Islet precursor cell (in vitro differentiated cells): ENCODE data around the gene ITGAE.

Experiments
- DNase-seq: peaks from one replicate; pipeline ENCODE4 v3.0.0-alpha.2; 2018

Gene ITGAE

GRCh38 chr17:3817851-3818605 lies 17.0 kb upstream of the ITGAE start:
- no peak for DNase-seq

DNA sequence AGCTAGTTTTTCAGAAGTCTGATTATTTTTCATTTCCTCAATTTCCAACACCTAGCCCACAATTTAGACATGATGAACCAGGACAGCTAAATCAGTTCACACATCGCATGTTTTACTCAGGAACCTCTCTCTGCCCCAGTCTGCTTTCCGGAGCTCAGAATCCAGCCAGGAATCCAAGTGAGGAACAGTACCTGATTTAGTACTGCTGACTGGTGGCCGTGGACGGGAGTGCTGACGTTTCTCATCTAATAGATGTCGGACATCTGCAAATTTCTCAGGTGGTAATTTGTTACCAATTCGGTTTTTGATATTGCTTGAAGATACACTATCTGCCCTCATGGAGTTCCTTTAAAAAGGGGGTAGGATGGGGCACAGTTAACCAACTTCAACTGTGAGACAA lies 14.9 kb upstream of the ITGAE start:
- DNase-seq, result no peak

DNA sequence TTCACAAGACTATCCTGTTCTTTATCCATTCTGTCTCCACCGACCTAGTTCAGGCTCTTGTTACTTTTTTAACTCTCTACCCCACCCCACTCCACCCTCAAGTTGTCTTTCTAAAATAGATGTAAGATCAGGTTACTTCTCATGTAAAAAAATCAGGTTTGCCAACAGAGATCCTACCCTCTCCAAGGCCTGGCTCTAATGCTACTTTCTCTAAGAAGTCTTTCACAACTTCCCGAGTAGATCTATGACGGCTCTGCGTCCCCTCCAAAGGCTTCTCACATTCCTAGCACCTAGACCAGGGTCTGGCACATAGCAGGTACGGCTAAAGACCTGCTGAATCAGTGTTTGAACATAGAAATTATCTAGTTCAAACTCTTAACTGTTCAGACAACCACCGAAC lies 14.1 kb upstream of the ITGAE start:
- peak; percentile 18 for DNase-seq

DNA sequence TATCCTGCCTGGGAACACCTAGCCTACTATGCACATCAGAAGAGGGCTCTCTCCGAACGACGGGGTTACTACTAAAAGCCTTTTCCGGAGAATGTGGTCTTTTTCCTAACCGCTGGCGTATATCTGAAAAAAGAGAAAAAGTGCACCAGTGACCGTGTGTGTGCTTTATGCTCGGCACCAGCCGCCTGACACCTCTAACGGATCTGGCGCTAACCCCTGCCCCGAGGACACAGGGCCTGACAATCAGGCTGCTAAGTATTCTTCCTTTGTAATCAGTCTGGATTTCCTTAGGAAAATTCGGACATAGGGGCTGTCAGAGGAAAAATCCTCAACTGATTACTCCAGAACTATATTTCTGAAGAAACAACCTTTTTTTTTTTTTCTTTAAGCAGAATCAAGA lies 13.4 kb upstream of the ITGAE start:
- no peak for DNase-seq

DNA sequence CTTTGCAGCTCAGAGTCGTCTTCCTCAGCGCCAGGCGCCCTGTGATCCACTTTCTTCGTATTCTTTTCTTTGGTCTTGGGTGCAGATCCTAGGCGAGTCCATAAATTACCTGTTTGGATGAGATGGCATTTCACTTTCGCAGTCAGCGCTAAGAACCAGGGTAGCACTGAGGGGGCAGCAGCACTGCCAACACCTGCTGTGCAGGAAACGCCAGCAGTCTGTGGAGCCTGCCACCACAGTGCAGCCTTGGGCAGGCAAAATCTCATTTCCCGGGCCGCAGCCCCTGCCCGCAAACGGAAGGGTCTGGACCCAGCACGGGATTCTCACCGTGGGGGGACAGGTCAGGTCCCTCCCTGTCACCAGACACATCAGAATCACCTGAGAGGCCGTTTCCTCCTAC lies 12.2 kb upstream of the ITGAE start:
- DNase-seq, result no peak

DNA sequence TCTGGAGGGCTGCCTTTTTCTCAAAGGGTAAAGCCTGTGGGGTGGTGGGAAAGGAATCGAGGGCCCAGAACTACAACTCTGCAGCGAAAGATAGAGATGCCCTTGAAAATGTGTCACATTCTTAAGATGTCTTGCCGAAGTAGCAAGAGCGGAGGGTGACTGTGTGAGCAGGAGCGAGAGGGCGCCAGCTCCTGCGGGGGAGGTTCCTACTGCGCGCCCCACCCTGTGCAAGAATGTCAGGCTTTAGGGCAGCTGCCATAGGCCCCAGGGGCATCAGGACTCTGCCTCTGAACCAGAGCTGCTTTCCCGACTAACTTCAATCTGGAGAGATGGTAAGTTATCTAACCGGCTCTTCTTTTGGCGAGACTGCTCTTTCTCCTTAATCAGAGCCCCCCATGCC lies 11.8 kb upstream of the ITGAE start:
- peak; percentile 77 for DNase-seq

DNA sequence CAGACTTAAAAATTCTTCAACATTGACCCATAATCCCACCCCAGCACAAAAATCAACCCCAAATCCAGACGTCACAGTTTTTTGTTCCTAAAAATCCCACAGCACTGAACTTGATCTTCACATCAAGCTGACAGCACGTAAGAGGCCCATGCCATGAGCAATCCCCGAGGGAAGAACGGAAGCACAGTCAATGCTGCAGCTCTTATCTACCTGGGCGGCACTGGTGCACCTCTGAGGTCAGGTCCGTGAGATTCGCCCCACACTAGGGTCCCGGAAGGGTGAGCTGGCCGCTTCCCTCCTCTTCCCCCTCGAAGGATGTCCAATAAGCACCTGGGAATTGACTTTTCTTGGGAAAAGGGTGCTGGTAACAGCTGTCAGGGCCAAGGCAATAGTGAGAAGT lies 11.3 kb upstream of the ITGAE start:
- DNase-seq, result no peak

- no peak for DNase-seq
Measured at GRCh38 chr17:3810019-3810418, 9.0 kb upstream of the ITGAE start.

DNA sequence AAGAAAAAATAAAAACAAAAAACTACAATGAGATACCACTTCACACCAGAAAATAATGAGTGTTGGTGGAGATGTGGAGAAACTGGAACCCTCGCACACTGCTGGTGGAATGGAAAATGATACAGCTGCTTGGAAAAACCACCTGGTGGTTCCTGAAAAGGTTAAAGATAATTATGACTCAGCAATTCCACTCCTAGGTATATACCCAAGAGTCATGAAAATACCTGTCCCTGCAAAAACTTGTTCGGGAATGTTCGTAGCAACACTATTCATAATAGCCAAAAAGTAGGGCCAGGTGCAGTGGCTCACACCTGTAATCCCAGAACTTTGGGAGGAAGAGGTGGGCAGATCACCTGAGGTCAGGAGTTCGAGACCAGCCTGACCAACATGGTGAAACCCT lies 8.1 kb upstream of the ITGAE start:
- DNase-seq, result no peak

DNA sequence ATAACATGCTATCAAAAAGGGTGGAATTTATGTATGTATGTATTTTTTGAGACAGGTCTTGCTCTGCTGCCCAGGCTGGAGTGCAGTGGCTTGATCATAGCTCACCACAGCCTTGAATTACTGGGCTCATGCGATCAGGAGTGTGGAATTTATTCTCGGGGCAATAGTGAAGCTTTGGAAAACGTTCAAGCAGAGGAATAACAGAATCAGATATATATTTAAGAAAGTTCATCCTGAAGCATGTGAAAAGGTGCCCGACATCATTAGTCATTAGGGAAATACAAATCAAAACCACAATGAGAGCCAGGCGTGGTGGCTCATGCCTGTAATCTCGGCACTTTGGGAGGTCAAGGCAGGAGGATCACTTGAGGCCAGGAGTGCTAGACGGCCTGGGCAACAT lies 7.7 kb upstream of the ITGAE start:
- no peak for DNase-seq

DNA sequence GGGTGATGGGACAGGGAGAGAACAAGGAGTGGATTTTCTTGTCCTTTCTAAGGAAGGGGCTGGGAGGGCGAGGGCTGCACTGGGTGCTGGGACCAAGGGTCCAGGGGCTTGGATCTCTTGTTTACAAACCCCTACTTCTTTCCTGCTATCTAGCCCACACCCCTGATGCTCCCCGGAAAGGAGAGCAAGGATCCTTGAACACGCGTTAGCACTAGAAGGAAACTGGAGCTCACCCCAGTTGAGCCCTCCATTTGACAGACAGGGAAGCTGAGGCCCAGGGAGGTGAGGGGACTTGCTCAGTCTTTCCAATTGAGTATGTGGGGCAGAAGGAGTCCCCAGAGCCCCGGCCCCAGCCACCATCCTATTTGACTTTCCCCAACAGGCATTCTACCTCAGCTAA lies 4.6 kb upstream of the ITGAE start:
- peak; percentile 41 for DNase-seq

- peak; percentile 50 for DNase-seq
Measured at GRCh38 chr17:3804503-3804931, 3.5 kb upstream of the ITGAE start.

DNA sequence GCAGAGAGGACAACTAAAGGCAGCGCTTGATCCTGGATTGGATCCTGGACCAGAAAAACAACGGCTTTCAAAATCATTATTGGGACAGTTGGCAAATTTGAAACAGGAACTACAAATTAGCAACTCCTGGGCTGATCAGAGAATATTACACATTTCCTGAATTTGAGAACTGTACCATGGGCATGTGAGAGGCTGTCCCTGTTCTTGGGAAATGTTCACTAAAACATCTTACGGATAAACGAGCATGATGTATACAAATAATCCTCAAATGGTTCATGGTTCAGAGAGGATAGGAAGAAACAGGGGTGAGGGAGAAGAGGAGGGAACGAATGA lies 2.3 kb upstream of the ITGAE start:
- DNase-seq, result no peak

DNA sequence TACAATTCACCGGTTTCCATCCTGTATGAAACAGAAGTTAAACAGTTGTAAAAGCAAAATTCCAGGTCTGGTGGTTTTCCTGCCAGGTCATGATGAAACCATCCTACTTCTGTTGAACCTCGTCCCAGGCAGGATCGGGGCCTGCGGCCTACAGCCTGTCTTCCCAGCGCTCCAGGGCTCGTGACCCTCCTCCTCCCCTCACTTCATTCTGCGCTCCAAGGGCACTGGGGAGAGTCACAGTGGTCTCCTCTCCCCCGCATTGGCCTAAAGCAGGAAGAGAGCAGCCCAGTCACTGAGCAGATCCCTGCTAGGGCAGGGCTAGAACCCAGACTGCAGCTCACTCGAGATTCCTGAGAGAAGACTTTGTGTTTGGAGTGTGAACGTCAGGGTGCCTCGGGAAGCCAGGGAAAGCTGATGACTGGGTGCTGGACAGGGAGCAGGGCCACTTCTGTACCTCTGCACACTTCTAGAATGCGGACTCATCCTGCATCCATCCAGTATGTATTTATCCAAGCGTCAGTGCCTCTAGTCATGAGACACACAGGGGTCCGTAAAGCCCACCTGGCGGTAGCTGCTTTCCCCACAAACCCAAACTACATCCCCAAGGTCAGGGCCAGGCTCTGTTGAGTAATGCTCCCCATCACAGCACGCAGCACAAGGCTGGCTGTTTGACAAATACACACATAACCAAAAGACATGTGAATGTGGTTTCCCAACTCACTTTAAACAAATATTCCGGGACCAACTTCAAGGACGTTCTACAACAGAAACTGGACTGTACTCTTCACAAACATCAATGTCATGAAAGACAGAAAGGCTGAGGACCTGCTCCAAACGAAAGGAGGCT lies 1.7 kb upstream of the ITGAE start:
- DNase-seq, result peak; percentile 86

GRCh38 chr17:3801792-3802191 lies 804 bp upstream of the ITGAE start:
- peak; percentile 46 for DNase-seq

- peak; percentile 45 for DNase-seq
Measured at GRCh38 chr17:3801347-3801746, 359 bp upstream of the ITGAE start.

GRCh38 chr17:3799181-3799945 lies 1.6 kb downstream of the ITGAE start:
- no peak for DNase-seq

DNA sequence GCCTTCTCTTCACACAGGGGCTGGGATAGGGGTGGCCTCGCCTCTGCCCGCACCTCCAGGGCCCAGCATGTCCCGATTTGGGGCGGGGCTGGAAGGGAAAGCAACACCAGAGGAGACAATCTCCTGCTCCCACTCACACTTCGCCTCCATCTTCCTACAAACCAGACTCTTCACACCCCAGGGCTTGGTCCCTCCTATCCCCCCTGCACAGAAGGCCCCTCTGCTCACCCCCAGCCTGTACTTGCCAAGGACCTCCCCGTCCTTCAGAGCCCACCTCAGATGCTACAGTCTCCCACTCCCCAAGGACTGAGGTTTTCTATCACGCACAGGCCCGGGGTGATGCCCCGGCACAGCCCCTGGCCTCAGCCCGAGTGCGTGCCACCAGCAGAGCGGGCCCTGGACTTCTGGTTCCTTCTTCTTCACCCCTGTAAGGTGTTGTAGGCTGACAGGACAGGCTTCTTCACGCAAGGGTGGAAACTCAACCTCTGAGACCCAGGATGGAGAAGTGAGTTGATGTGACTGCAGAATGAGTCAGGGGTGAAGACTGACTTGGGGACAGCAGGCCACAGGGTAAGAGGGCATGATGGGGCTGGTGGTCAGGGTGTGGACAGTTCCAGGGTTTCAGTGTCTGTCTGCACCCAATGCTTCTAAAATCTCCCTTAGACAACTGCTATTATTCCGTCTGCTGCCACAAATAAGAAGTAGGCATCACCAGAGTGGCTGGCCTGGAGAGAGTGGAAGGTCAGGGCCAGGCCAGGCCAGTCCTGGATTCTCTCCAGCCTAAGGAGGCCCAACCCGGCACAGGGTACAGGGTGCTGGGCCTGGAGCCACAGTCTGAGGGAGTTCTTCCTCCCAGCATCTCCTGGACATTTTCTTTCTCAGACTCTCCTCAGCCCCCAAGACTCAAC lies 2.5 kb downstream of the ITGAE start:
- DNase-seq, result no peak

DNA sequence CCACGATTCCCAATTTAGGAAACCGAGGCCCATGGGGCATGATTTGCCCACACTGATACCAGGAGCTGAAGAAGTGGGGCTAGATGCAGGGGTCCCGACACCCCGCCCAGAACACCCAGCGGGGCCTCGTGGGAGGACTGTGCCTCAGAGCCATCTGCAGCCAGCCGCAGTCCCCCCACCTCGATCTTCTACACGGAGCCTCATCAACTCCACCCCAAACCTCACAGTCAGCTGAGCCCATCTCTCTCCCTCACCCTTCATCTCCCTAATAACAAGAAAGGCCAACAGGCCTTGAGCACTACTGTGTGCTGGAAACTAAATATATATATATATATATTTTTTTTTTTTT lies 4.2 kb downstream of the ITGAE start:
- no peak for DNase-seq

DNA sequence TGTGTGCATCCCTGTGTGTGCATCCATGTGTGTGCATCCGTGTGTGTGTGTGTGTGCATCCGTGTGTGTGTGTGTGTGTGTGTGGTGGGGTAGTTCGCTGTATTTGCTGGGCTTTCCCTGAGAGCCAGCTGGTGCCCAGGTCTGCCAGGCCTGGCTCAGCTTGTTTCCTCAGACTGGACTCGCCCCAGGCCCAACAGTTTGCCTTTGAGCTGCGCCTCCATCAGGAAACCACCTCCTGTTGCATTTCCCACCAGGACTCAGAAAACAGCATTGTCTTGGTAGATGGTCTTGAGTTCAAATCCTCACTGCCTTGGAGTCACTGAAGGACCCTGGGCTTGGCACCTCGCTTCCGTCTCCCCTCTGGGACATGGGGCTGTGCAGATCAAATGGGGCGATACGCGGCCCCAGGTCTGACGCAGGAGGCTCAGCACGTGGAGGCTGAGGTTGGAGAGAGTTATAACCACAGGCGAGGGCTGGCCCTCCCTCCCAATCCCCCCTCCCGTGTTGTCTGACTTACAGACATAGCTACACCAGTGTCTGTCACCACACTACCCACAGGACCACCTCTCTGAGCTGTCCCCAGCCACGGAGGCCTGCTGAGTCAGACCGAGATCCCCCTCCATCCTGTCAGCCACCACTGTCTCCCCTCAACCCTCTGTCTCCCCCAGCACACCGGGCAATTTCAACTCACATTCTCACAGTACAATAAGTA lies 4.7 kb downstream of the ITGAE start:
- no peak for DNase-seq

DNA sequence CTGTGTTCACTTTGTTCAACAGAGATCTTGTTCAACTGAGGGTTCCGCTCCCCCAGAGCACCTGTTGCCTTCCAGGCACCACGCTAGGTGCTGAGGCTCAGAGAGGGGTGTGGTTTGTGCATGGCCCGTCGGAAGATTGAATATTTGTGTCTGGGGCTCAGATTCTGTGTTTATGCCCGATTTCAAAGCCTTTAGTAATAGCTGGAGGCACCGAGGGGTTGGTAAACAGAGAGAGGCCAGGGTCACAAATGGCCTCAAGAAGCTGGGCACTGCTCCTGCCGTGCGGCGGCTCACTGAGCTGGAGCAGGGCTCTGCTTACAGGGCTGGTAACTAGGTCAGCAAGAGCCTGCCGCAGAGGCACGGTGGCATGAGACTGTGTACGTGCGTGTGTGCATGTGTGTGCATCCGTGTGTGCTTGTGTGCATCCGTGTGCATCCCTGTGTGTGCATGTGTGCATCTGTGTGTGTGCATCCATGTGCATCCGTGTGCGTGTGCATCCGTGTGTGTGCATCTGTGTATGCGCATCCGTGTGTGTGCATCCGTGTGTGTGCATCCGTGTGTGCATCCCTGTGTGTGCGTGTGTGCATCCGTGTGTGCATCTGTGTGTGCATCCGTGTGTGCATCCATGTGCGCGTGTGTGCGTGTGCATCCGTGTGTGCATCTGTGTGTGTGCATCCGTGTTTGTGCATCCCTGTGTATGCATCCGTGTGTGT lies 5.4 kb downstream of the ITGAE start:
- no peak for DNase-seq
